HG02973 (cell line): ENCODE data around the gene SUMO3.

ENCODE experiments used
- ATAC-seq: cut with Tn5 transposase; IDR thresholded peaks from one replicate; pipeline ENCODE4 v1.9.1; 2021; ENCODE audit warnings: moderate library complexity; ENCODE audit not compliant: unreplicated experiment

SUMO3 gene

GRCh38 chr21:44804762-44805161 is 13.1 kb downstream of the SUMO3 start:
- ATAC-seq: no peak

- no peak for ATAC-seq
These were observed 14.2 kb downstream of the SUMO3 start for GRCh38 chr21:44803651-44804050.

- ATAC-seq: peak; percentile 20
These were observed 15.3 kb downstream of the SUMO3 start for GRCh38 chr21:44802396-44803153.

GRCh38 chr21:44801468-44802395 is 16.1 kb downstream of the SUMO3 start, which contains the start of gene UBE2G2:
UBE2G2 (minus strand) TSS chr21:44801820; CDS start chr21:44801748, 72 bp downstream.
- ATAC-seq: peak; percentile 65

GRCh38 chr21:44800971-44801467 is 16.8 kb downstream of the SUMO3 start:
- no peak for ATAC-seq

GRCh38 chr21:44800103-44800502 is 17.8 kb downstream of the SUMO3 start:
- ATAC-seq: no peak

- no peak for ATAC-seq
These were observed 18.2 kb downstream of the SUMO3 start for GRCh38 chr21:44799646-44800045.

GRCh38 chr21:44797775-44798174 is 20.1 kb downstream of the SUMO3 start:
- ATAC-seq: no peak

- ATAC-seq: no peak
These were observed 22.5 kb downstream of the SUMO3 start for GRCh38 chr21:44795342-44795741.

GRCh38 chr21:44793592-44794374 is 24.1 kb downstream of the SUMO3 start:
- ATAC-seq: no peak

GRCh38 chr21:44792702-44793591 is 24.9 kb downstream of the SUMO3 start:
- ATAC-seq: no peak

GRCh38 chr21:44791993-44792392 is 25.9 kb downstream of the SUMO3 start:
- no peak for ATAC-seq

GRCh38 chr21:44791246-44791645 is 26.6 kb downstream of the SUMO3 start:
- ATAC-seq: no peak

GRCh38 chr21:44790368-44790767 is 27.5 kb downstream of the SUMO3 start:
- no peak for ATAC-seq

- no peak for ATAC-seq
These were observed 28.0 kb downstream of the SUMO3 start for GRCh38 chr21:44789880-44790279.

- ATAC-seq: no peak
These were observed 32.1 kb downstream of the SUMO3 start for GRCh38 chr21:44785620-44786335.

GRCh38 chr21:44784810-44785209 is 33.1 kb downstream of the SUMO3 start:
- no peak for ATAC-seq

GRCh38 chr21:44783020-44783696 is 34.7 kb downstream of the SUMO3 start:
- no peak for ATAC-seq
